Measurements from ENCODE around the gene TTC9.

Gene TTC9

GRCh38 chr14:70666361-70666686, 24.6 kb downstream of the TTC9 start:
- Histone ChIP-seq H3K27me3 (ENCODE audit: insufficient read depth, low read length, poor library complexity, severe bottlenecking) (no peaks in the 10 kb centered on the region), H3K9me3 (ENCODE audit: insufficient read depth, low read depth, low read length) (no peaks in the 10 kb centered on the region), H2AFZ (ENCODE audit: low read length) (no peak overlapping the region), H3F3A (ENCODE audit: low read depth) (no peaks in the 10 kb centered on the region), H3K36me3 (ENCODE audit: insufficient read depth, low read length) (peaks cover 19% of the 10 kb centered on the region; the same call in 1 of the 2 replicates), H3K4me3 (ENCODE audit: low read length, poor library complexity, severe bottlenecking) (no peak overlapping the region), H3K4me1 (ENCODE audit: insufficient read depth, low read length, poor library complexity, severe bottlenecking) (peaks cover 12% of the 10 kb centered on the region), H4K20me1 (ENCODE audit: insufficient read depth, low read length, poor library complexity, severe bottlenecking) (no peaks in the 10 kb centered on the region), H3K9ac (ENCODE audit: low read depth, low read length, poor library complexity, severe bottlenecking) (no peak overlapping the region), H3K9me2 (replicated peaks; ENCODE audit: low read depth, low read length) (no peaks in the 10 kb centered on the region), H3K79me2 (ENCODE audit: insufficient read depth, low read length) (no peaks in the 10 kb centered on the region), H3K4me2 (ENCODE audit: low read depth, low read length, poor library complexity, severe bottlenecking) (no peak overlapping the region)
- TF ChIP-seq EZH2phosphoT487 (IDR thresholded peaks at IDR 0.05; ENCODE audit: borderline replicate concordance) = no peak
- TF ChIP-seq CTCF (conservative IDR thresholded peaks at IDR 0.05; ENCODE audit: low read length) = no peak

- Histone ChIP-seq H3K79me2 (ENCODE audit: insufficient read depth, low read length) (no peaks in the 10 kb centered on the region), H3K9ac (ENCODE audit: low read depth, low read length, poor library complexity, severe bottlenecking) (no peak overlapping the region), H3K4me3 (ENCODE audit: low read length, poor library complexity, severe bottlenecking) (no peak overlapping the region), H3K36me3 (ENCODE audit: insufficient read depth, low read length) (peaks cover 35% of the 10 kb centered on the region; the same call in 1 of the 2 replicates), H2AFZ (ENCODE audit: low read length) (no peak overlapping the region), H3K4me2 (ENCODE audit: low read depth, low read length, poor library complexity, severe bottlenecking) (no peak overlapping the region), H3K27me3 (ENCODE audit: insufficient read depth, low read length, poor library complexity, severe bottlenecking) (no peaks in the 10 kb centered on the region), H3K9me2 (replicated peaks; ENCODE audit: low read depth, low read length) (no peaks in the 10 kb centered on the region), H3F3A (ENCODE audit: low read depth) (no peaks in the 10 kb centered on the region), H3K9me3 (ENCODE audit: insufficient read depth, low read depth, low read length) (no peaks in the 10 kb centered on the region), H4K20me1 (ENCODE audit: insufficient read depth, low read length, poor library complexity, severe bottlenecking) (no peaks in the 10 kb centered on the region), H3K4me1 (ENCODE audit: insufficient read depth, low read length, poor library complexity, severe bottlenecking) (no peaks in the 10 kb centered on the region)
- TF ChIP-seq EZH2phosphoT487 (IDR thresholded peaks at IDR 0.05; ENCODE audit: borderline replicate concordance) (no peak), CTCF (conservative IDR thresholded peaks at IDR 0.05; ENCODE audit: low read length) (no peak)
Measured at GRCh38 chr14:70670992-70671651, 29.4 kb downstream of the TTC9 start.

GRCh38 chr14:70671652-70672644, 30.2 kb downstream of the TTC9 start:
- Histone ChIP-seq H2AFZ (ENCODE audit: low read length) (no peak overlapping the region), H3K4me1 (ENCODE audit: insufficient read depth, low read length, poor library complexity, severe bottlenecking) (no peaks in the 10 kb centered on the region), H3K79me2 (ENCODE audit: insufficient read depth, low read length) (no peaks in the 10 kb centered on the region), H3K9me2 (replicated peaks; ENCODE audit: low read depth, low read length) (no peaks in the 10 kb centered on the region), H3K4me2 (ENCODE audit: low read depth, low read length, poor library complexity, severe bottlenecking) (no peak overlapping the region), H3K9ac (ENCODE audit: low read depth, low read length, poor library complexity, severe bottlenecking) (no peak overlapping the region), H3F3A (ENCODE audit: low read depth) (no peaks in the 10 kb centered on the region), H3K4me3 (ENCODE audit: low read length, poor library complexity, severe bottlenecking) (no peak overlapping the region), H3K36me3 (ENCODE audit: insufficient read depth, low read length) (peaks cover 35% of the 10 kb centered on the region; the same call in 1 of the 2 replicates), H3K9me3 (ENCODE audit: insufficient read depth, low read depth, low read length) (no peaks in the 10 kb centered on the region), H3K27me3 (ENCODE audit: insufficient read depth, low read length, poor library complexity, severe bottlenecking) (no peaks in the 10 kb centered on the region), H4K20me1 (ENCODE audit: insufficient read depth, low read length, poor library complexity, severe bottlenecking) (no peaks in the 10 kb centered on the region)
- no peak for TF ChIP-seq EZH2phosphoT487 (IDR thresholded peaks at IDR 0.05; ENCODE audit: borderline replicate concordance)
- TF ChIP-seq CTCF (conservative IDR thresholded peaks at IDR 0.05; ENCODE audit: low read length) = no peak

All from Loucy (cell line).